CMK (cell line): Measurements from ENCODE around the gene UMPS.
A peak's percentile ranks its signal among the peaks of the same experiment; 100 is the strongest.

Experiments
- DNase-seq: peaks from one replicate; pipeline ENCODE4 v3.0.0-alpha.2; 2010; ENCODE audit warnings: low read depth

The UMPS gene

DNA sequence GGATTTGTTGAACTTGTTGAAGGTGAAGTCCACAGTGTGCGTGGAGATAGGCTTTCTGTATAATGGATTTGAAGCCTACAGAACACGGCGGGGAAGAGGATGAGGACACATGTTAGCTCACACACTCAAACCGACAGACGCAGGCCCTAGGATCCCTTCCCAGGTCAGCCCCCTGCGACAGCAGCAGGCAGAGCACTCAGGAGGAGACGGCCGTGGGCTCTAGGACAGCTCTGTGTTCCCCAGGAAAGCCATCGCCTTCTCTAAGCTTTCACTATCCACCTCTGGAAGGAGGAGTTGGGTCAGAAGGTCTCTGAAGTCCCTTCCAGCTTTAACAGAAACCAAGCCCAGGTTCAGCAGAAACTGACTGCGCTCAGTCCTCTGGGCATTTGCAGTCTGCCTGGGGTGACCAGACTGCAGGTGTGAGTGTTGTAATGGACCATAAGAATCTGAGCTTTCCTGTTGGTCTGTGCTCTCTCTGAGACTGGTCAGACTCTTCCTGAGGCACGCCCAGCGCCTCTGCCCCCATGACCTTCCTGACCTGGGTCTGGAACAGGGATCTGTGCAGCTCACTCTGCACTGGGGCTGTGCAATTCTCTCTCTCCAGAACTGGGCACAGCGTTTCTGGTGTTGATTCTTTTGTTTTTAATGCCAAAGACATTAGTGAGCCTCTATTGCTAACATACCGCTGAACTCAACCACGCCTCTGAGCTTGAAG, 33.5 kb downstream of the UMPS start:
- DNase-seq, result no peak

DNA sequence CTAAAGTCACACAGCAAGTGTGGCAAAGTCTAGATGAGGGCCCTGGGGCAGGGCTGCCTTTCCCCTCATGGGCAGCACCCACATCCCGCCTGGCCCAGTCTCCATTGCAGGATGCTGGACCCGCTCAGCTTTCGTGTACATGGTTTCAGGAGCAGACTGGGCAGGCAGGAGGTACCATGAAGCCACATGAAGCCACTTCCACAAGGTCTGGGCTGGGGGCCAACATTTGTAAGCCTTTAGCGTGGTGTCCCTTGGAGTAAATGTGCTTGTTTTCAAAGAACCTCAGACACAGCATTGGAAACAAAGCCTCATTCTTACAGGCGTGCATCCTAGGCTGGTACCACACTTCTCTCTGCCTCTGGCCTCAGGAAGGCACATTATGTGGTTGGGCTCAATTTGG, 34.5 kb downstream of the UMPS start:
- DNase-seq, result no peak

DNA sequence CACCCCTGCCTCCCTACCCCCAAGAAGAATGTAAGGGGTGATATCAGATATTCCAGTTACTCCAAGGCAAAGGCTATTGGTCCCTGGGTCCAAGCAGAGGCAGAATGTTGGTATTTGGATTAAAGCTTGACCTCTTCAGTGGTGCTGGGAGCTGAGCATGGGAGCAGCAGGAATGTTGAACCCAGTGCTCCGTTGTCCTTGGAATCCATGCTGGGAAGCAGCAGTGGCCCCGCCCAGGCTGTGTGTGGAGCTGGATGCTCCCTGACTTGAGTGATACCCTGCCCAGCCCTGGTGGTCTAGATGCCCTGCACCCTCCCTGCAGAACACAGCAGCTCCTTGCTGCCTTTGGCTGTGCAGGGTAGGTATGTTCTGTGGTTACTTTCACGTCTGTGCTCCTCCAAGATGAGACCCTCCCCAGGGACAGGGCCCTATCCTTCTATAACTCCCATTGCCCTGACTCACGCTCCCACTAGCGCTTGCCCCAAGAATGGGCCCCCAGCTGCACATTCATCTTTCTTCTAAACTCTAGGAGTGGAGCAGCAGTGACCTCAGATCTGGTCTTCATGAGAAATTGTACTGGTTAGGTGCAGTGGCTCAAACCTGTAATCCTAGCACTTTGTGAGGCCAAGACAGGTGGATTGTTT, 35.1 kb downstream of the UMPS start:
- no peak for DNase-seq

DNA sequence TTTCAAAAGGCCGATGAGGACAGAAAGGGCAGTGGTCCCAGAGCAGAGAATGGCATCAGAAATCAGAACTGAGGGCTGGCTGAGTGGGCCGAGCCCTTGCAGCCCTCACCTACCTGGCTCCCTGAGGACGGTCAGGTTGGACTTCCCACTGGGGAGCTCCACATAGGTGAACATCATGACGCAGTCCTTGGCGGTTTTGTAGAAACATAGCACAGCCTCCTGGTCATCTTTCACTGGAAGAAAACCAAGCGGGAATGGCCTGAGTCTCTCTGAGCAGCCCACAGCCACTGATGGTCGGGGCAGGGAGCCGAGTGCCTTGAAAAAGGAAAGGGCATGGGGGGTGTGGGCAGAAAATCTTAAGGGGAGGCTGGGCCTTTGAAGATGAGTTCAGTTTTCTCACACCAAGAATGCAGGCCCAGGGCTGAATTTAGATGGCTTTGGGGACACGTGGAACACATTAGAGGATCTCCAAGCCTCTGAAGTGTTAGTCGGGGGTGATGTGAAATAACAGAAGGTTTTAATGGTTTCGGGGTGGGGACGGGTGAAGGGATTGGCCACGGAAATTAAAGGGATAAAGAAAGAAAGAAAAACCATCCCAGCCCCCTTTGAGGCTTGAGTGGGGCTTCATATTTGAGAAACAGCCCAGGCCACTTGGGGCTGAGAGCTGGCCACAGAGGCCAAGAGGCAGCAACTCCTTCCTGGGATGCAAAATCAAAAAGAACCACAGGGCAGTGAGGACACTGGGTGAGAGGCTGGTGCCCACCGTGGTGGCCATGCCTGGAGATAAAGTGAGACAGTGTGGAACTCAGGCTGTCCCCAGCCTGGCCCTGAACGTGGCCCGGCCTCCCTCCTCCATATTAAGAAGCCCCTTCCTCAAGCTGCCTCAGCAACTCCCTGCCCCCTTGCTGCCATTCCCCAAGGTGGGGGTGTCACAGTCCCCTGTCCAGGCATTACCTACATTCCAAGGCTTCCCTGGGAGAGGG, 36.2 kb downstream of the UMPS start:
- DNase-seq, result no peak

DNA sequence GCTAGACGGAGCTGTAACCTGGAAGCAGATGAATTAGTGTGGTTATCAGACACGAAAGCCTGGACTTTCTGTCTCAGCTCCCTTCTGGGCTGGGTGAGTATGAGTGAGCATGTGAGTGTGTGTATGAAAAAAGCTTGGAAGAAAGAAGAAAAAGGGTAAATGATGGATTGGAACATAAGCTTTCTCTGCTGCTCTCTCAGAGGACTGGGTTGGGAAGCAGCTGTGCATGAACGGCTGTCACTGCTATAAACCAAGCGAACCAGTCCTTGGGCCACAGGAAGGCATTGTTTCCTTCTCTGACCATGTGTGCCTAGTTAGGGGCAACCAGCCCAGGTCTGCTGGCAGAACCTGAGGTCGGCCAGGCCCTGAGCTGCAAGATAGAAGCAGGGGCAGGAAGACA, 37.0 kb downstream of the UMPS start:
- no peak for DNase-seq

DNA sequence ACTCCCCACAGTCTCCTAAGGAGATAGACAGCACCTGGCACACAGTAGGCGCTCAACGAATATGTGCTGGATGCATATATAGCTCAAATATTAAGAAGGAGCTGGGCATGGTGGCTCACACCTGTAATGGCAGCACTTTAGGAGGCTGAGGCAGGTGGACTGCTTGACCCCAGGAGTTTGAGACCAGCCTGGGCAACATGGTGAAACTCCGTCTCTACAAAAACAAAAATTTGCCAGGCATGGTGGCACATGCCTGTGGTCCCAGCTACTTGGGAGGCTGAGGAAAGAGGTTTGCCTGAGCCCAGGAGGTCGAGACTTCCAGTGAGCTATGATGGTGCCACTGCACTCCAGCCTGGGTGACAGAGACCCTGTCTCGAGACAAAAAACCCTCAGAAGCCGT, 37.4 kb downstream of the UMPS start:
- DNase-seq, result no peak

DNA sequence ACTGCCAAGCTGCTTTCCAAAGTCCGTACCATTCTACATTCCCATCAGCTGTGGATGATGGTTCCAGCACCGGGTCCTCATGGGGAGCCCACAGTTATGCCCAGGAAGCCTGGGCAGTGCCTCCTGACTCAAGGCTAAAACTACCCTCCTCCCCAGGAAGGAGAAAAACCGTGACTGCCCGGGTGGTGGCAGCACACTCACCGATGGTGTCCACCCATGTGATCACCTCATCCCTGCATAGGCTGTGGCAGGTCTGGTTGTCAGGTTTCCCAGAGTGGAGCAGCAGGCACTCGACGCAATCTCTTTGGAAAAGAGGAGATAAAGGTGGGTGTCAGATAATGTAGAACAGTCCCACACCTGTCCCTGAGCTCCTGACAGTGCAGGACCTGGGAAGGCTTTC, 38.6 kb downstream of the UMPS start:
- DNase-seq, result no peak

DNA sequence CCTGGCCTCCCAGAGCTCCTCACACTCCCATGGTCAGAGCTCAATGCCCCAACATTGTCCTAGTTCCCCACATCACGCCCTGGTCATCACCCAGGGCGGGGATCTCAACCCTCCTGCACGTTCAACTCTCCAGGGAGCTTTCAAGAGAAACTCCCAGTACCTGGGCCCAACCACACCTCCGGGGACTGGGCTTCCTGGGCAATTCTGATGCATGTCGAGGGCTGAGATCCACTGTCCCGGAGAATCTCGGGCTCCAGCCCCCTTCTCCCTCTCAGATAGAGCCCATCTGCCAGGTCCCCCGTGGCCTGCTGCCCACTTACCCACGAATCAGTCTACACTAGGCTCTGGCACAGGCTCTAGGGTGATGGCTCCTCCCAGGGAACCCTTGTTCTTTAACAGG, 39.2 kb downstream of the UMPS start:
- DNase-seq, result no peak

DNA sequence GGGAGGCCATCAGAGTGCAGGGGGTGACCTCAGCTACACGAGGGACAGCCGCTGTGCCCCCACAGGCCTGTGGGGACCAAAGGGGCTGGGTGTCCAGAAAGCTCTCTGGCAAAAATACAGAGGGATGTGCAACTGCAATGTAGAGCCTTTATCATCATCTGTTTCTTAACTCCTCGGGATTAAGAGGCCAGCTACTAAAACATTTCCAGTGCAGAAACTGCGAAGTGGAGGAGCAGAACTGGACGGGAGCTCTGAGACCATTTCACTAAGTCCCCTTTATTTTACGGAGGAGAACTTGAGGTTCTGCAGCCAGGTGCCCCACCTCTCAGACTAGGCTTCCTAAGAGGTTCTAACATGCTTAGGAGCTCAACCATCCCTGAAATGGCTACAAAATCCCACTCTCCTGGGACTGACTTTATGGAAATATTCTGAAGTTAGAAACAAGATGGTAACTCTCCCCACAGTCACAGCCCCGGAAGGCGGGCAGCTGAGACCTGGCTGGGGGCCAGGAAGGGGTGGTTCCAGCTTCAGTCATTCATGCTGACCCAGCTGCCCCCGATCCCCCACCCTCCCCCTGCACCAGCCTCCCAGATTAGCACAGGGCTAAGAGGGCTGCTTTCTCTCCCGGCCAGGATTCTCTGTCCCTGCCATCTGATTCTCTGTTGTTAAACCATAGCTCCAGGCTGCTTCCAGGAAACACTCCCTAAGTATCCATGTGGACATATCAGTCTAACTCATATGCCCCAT, 40.3 kb downstream of the UMPS start:
- no peak for DNase-seq

DNA sequence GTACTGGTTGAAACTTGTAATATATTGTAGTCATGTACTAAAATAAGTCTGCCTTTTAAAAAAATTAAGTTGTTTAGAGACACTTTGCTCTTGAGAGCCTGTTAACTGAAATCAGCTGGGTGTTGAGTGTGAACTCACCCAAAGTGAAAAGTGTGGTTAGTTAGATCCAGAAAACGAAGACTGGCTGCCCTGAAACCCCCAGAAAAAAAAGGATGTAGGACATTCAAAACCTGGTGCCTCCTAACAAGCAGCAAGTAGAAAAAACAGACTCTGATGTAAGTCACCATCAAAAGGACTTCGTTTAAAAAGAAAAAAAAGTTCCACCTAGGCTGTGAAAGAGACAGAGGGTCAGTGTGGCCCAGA, 40.8 kb downstream of the UMPS start:
- DNase-seq, result no peak

DNA sequence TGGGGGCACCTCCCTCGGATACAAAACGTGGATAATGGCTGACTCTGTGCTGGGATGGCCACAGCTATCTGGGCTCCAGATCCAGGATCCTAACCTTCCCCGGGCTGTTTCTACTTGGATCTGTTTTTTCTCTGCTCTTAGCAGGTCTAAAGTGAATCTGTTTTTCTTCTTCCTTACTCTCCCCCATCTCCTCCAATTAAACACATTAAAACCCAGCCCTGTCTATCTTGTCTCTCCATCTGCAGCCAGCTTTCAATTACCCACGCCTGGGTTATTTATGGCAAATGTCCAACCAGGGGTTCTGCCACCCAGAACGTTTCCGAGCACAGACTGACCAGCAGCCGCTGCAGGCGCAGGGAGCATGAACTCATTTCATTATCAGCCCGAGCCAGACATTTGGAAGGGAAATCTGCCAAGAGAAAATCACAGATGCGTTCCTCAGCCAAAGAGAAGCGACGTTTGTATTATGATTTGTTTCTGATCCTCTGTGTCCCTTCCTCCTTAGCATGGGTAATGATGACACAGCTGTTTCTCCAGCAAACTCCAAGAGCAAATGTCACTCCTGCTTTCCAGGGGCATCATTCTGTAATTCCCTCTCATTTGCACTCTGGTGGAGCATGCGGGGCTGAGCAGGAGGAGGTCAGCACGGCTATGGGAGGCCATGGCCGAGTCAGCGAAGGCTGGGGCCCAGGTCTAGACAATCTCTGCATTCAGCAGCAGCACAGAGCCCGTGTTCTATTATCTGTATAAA, 42.0 kb downstream of the UMPS start:
- DNase-seq, result peak; percentile 86

DNA sequence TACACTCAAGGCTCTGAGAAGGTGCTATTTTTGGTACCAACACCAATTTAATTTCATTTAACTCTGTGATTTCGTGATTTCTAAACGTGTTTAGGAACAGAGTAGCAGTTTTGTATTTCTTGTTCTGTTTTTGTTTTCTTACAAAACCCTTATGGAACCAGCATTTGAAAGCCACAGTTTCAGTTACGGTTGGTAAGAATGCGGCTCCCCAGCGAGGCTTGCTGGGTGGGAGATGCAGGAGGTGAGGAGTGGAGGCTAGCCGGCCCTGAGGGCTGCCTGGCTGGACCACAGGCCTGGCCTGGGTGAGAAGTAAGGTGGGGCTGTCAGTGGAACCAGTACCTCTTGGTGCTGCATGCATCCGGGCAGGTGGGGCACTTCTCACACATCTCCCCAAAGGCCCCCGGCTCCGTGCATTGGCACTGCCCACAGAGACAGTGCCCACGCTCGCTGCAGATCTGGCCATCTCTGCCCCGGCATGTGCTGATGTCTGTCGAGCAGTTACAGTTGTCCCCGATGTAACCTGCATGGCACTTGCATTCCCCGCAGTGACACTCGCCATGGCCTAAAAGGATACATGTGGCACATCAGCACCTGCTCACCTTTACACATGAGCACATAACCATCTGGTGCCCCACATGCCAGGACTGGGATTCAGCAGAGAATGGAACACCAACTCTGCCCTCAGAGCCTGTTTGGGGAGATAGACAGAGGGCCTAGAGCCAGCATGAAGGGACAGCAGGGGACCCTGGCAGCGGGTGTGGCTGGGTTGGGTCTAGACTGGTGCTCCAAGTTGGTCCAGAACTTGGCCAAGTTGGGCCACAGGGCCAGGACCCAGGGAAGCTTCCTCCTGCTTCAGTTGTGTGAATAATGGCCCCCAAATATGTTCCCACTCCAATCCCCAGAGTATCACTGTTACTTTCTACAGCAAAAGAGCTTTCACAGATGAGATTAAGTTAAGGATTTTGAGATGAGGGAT, 43.4 kb downstream of the UMPS start:
- no peak for DNase-seq

DNA sequence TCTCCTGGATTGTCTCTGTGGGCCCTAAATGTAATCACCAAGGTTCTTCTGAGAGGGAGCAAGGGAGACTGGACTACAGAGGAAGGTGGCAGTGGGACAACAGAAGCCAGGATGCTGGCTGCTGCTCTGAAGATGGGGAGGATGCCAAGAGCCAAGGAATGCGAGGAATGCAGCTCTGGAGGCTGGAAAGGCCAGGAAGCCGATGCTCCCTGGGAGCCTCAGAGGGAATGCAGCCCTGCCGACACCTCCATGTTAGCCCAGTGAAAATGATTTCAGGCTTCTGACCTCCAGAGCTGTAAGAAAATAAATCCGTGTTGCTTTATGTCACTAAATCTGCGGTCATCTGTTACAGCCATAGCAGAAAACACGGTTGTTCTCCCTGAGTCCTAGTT, 44.1 kb downstream of the UMPS start:
- no peak for DNase-seq

DNA sequence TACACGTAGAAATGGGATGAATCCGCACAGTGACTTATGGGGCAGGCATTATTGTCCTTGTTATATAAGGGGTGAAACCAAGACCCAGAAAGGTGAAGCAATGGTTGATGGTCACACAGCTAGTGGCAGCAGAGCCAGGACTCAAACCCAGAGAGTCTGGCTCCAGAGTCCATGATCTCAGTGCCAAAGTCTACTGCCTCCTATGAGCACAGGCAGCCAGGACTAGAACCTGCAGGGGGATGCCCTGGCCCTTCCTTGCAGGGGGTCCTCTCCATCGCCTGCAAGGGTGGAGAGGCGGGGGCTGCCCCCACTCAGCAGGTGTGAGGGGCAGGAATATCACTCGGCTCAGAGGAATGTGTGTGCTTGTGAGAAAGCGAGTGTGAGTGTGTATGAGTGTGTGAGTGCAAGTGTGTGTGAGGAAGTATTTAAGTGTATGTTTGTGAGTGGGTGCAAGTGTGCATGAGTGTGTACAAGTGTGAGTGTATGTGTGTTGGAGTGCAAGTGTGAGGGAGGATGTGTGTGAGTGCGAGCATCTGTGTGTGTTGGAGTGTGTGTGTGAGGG, 44.7 kb downstream of the UMPS start:
- DNase-seq, result no peak

DNA sequence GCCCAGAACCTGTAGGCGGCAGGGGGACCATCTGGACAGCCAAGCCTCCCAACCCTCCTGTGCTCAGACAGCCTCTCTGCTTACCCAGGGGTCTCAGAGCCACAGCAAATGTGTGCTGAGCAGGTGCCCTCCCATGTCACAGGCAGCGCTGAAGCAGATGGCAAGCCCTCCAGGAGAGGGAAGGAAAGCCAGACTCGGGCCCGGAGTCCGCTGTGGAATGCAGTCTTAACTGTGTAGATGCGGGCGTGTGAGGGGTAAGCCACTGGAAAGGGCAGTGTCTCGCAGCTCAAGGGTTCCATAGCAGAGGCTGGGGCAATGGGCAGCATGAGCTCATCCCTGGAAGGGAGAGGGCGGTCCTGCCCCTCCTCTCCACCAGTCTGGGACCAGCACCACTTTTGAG, 45.6 kb downstream of the UMPS start:
- DNase-seq, result no peak

DNA sequence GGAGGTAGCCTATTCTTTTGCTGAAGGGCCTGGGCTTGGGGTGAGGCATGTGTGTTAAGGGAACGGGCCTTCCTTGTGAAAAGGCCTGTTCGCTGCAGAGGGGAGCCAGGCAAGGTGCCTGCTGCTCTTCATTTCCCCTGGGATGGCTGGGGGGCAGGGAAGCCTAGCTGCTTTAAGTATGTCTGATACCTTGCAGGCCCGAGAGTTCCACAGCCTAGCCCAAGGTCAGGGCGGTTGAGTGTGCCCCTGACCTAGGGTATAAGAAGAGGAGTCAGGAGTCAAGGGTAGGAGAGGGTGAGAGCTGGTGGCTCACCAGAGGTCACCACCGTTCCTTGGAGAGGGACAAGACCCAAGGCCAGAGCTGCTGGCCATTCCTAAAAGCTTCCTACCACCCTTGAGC, 46.6 kb downstream of the UMPS start:
- no peak for DNase-seq

DNA sequence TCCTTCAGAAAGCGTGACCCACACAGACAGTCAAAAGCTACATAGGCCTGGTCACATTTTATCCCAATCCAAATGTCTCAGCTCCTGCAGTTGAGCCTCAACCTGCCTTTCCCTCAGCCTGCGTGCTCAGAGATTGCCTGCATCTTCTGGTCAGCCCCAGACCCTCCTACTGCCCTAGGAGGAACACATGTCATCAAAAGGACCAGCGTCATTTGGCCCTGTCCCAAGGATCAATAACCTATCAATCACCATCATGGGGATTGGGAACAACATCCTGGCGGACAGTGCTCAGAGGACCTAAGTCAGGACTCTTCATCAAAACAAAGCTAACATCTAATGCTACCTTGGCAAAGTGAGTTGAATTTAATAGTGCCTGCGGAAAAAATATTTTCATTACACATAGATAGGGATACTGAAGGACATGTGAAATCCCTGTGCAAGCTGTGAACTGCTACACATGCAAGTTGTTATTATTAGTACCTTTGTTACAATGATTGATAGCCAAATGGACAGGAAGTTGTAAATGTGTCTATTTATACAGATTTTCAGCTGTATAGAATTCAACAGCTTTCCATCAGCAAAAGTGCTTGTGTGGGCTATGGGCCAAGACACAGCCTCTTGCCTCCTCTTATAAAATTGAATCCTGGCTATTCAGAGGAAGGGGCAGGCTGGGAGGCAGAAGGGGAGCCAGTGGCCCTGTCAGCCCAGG, 47.7 kb downstream of the UMPS start:
- no peak for DNase-seq

DNA sequence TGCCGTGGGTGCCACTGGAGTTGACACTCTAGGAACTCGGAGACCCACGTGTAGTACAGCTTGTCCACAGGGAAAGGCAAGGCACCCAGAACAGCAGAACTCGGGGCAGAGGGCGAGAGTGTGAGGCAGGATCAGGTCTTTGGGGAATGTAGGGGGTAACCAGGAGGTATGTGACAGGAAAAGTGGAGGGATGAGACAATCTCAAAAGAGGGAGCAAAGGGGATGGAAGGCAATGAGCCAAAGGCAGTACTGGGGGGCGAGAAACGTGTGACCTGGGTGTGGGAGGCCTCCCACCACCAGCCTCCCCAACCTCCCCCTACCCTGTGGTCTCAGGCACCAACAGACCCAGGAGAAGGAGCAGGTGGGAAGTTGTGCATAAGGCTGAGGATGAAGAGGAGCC, 48.9 kb downstream of the UMPS start:
- DNase-seq, result no peak

DNA sequence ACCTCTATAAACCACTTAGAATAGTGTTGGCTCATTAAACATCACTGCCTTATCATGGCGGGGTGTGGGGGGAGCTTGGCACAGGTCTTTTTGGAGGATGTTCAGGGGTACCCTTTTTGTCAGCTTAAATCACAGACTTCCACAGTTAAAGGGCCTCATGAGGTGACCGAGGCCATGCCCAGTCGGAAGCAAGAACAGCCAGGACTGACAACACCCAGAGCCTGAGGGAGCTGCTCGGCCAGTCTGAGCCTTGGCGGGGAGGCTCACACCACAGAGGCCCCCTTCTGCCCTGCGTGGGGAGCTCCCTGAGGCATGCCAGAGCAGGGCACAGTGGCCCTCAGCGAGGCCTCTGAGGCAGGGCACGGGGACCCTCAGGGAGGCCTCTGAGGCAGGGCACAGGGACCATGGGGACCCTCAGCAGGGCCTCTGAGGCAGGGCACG, 49.5 kb downstream of the UMPS start:
- no peak for DNase-seq
